ENCODE results near the gene SNW1.

The SNW1 gene

GRCh38 chr14:77674931-77675330 is 86.0 kb downstream of the SNW1 start:
- intact Hi-C loops (cut with DNase I) = no loop called here
- DNase-seq = no peak

- intact Hi-C loops (cut with DNase I) = no loop called here
These were observed 87.8 kb downstream of the SNW1 start for GRCh38 chr14:77673193-77673592.

More at GRCh38 chr14:77673193-77673592, 87.8 kb downstream of the SNW1 start:
- DNase-seq = no peak
